Kidney (tissue), 14 donors: ENCODE measurements around the gene DDX23. TPM values are rescaled to one million over a fixed set of nuclear protein-coding genes. Genes with fewer than 3 reads are reported as not detected.

Experiments used
- DNase-seq, 5 donors: peaks; one replicate each; pipeline ENCODE4 v3.0.0-alpha.2; 2013 to 2020
- FAIRE-seq: peaks from 2 replicates; lab custom pipeline; 2012; peaks lifted over from hg19 to GRCh38; lab: Jason Lieb, UNC
- H3K27ac ChIP-seq, 2 donors: one replicate each; pipeline ENCODE4 v1.7.0; 2013; ENCODE audit warnings: low read depth in 2 of 2, low read length in 2 of 2, inconsistent platforms in 1 of 2
- H3K27me3 ChIP-seq: one replicate; pipeline ENCODE4 v1.7.1; 2013; ENCODE audit warnings: low read length, inconsistent platforms; ENCODE audit not compliant: control insufficient read depth, insufficient read depth
- H3K36me3 ChIP-seq, 3 donors: one replicate each; pipeline versions ENCODE4 v1.7.0 to v1.7.1; 2013; ENCODE audit warnings: low read length in 3 of 3, control low read depth in 1 of 3, inconsistent platforms in 1 of 3; ENCODE audit not compliant: insufficient read depth in 3 of 3, control insufficient read depth in 2 of 3
- H3K4me1 ChIP-seq, 3 donors: one replicate each; pipeline versions ENCODE4 v1.7.0 to v1.7.1; 2013; ENCODE audit warnings: low read length in 3 of 3, inconsistent platforms in 1 of 3, low read depth in 1 of 3; ENCODE audit not compliant: control insufficient read depth in 2 of 3, insufficient read depth in 2 of 3
- H3K4me3 ChIP-seq, 3 donors: one replicate each; pipeline versions ENCODE4 v1.7.0 to v1.8.1; 2013; ENCODE audit warnings: low read length in 3 of 3, control low read depth in 1 of 3, inconsistent platforms in 1 of 3
- H3K9ac ChIP-seq, 3 donors: one replicate each; pipeline versions ENCODE4 v1.7.0 to v1.7.1; 2013; ENCODE audit warnings: low read length in 3 of 3, control low read depth in 1 of 3, inconsistent platforms in 1 of 3
- H3K9me3 ChIP-seq, 3 donors: one replicate each; pipeline versions ENCODE4 v1.7.0 to v1.7.1; 2013; ENCODE audit warnings: low read length in 3 of 3, control low read depth in 1 of 3, inconsistent platforms in 1 of 3; ENCODE audit not compliant: control insufficient read depth in 2 of 3, insufficient read depth in 1 of 3
- intact Hi-C: fragments of 100-400 bp; cut with DNase I; formaldehyde crosslinking; loops from one replicate; pipeline ENCODE4 v1.11.1; 2022
- polyA plus RNA-seq: library from polyadenylated mRNA; stranded (reverse); fragments of 350-450 nt; fragmentation: Illumina TruSeq; extraction: RNeasy Lipid Tissue Mini Kit (QIAGEN cat#74804); gene quantifications from one replicate; pipeline ENCODE4 v1.2.3, GENCODE V29; 2014; ENCODE audit warnings: low read depth, low replicate concordance; ENCODE audit not compliant: insufficient read depth
- total RNA-seq: library from RNA; stranded (reverse); fragmentation: NEBNext Ultra II Directional; extraction: Animal tissue kit (Norgen Biotek cat#: 25700); gene quantifications from one replicate; pipeline ENCODE4 v1.2.1, GENCODE V29; 2021
- TF ChIP-seq, protein P1 (sequence below): IDR thresholded peaks from 3 replicates; pipeline ENCODE4 v1.5.1; 2012; ENCODE audit warnings: mild to moderate bottlenecking, moderate library complexity, borderline replicate concordance; ENCODE audit not compliant: insufficient read depth; ENCODE audit errors: extremely low read depth
- donor health status: control.
- donor health status: control.
- donor health status: control.
- donor health status: control.
- donor health status: control.
- donor health status: DM: yes; HTN: yes; CAD: no.
- donor health status: Normal renal cell carcinoma (clear cell type).

The DDX23 gene
- total and polyA plus RNA-seq, 2 donors from 2014 or later = 31.9 to 65.5 TPM

DNA sequence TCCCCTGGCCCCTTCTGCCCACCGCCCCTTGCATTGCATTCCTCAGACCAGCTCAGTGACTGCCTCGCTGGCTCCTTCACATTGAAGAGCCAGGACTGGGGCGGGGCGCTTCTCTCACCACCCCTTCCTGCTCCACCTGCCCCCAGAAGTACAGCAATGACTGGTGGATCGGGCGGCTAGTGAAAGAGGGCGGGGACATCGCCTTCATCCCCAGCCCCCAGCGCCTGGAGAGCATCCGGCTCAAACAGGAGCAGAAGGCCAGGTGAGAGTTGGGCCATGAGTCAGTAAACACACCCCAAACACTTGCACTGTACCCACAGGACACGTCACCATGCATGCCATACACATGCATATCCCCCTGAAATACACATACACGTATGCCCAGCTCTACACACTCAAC lies 27.9 kb downstream of the DDX23 start:
- no peak overlapping the region for H3K9ac ChIP-seq
- TF ChIP-seq, protein P1, sequence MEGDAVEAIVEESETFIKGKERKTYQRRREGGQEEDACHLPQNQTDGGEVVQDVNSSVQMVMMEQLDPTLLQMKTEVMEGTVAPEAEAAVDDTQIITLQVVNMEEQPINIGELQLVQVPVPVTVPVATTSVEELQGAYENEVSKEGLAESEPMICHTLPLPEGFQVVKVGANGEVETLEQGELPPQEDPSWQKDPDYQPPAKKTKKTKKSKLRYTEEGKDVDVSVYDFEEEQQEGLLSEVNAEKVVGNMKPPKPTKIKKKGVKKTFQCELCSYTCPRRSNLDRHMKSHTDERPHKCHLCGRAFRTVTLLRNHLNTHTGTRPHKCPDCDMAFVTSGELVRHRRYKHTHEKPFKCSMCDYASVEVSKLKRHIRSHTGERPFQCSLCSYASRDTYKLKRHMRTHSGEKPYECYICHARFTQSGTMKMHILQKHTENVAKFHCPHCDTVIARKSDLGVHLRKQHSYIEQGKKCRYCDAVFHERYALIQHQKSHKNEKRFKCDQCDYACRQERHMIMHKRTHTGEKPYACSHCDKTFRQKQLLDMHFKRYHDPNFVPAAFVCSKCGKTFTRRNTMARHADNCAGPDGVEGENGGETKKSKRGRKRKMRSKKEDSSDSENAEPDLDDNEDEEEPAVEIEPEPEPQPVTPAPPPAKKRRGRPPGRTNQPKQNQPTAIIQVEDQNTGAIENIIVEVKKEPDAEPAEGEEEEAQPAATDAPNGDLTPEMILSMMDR = no peak
- H3K27ac ChIP-seq = no peak overlapping the region
- no peaks in the 10 kb centered on the region for H3K4me1 ChIP-seq
- FAIRE-seq (no peak), DNase-seq (no peak)
- intact Hi-C loops = no loop called here
- no peaks in the 10 kb centered on the region for H3K27me3 ChIP-seq
- no peaks in the 10 kb centered on the region for H3K9me3 ChIP-seq
- no peak overlapping the region for H3K4me3 ChIP-seq
- peaks cover 0 to 6% (median 0%) of the 10 kb centered on the region in 3 donors for H3K36me3 ChIP-seq

DNA sequence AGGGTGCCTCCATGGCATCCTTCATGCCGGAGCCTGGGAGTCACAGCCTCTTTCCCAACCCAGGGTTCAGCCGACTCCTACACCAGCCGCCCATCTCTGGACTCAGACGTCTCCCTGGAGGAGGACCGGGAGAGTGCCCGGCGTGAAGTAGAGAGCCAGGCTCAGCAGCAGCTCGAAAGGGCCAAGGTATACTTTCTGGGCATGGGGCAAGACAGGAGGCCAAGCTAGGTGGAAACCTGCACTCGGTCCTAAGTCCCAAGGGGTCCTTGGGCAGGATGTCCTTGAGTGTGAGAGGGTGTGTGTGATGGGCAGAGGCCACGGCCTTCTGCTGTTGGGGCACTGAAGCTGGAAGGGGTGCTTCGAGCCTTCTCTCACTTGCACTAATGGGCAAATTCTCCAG lies 28.7 kb downstream of the DDX23 start:
- FAIRE-seq = no peak
- no peak overlapping the region for H3K27ac ChIP-seq
- peaks cover 0 to 4% (median 0%) of the 10 kb centered on the region in 3 donors for H3K36me3 ChIP-seq
- H3K9ac ChIP-seq = no peak overlapping the region
- intact Hi-C loops = no loop called here
- no peak for DNase-seq
- H3K9me3 ChIP-seq = no peaks in the 10 kb centered on the region
- peaks cover 0 to 4% (median 0%) of the 10 kb centered on the region in 3 donors for H3K4me1 ChIP-seq
- no peaks in the 10 kb centered on the region for H3K27me3 ChIP-seq
- H3K4me3 ChIP-seq = no peak overlapping the region
- TF ChIP-seq, protein P1 = no peak

DNA sequence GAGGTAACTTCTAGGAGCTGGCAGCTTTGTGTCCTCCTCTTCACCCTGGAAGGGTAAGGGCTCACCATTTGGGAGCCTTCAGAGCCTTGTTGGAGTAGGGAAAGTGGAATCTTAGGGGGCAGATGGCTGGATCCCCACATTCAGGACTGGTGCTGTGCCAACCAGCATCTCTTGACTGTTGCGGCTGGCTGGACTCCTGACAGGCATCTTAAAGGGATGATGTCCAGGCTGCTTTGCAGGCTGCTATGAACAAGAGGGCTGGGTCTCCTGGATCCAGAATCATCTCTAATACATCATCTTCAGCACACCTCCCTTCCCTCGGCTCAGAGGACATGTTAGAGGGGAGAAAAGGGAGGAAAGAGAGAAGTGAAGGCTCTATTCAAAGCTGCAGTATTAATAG lies 29.3 kb downstream of the DDX23 start:
- no peaks in the 10 kb centered on the region for H3K36me3 ChIP-seq
- no peaks in the 10 kb centered on the region for H3K9me3 ChIP-seq
- TF ChIP-seq, protein P1 = no peak
- H3K4me3 ChIP-seq = no peak overlapping the region
- FAIRE-seq (no peak), DNase-seq (no peak)
- H3K27ac ChIP-seq = no peak overlapping the region
- intact Hi-C loops = no loop called here
- H3K27me3 ChIP-seq = no peaks in the 10 kb centered on the region
- no peak overlapping the region for H3K9ac ChIP-seq
- H3K4me1 ChIP-seq = peaks cover 0 to 7% (median 0%) of the 10 kb centered on the region in 3 donors

DNA sequence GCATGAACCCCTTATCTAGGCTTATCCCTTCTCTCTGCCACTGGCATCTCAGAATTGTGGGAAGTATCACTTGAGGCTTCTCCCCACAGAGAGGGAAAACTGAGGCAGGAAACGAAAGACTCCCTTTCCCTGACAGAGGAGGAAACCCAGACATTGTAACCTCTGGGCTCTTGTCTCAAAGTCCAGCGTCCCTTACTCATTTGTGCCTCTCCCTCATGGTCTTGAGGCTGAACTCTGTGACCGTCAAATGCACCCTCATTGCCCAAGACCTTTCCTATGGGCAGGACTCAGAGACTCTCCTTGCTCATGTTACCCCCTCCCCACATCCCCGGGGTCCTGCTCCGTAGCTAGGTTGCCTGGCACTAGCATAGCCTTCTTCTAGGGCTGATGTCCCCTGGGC lies 29.8 kb downstream of the DDX23 start:
- FAIRE-seq (no peak), DNase-seq (no peak)
- Histone ChIP-seq H3K27me3 (no peaks in the 10 kb centered on the region), H3K27ac (no peak overlapping the region), H3K4me1 (peaks cover 0 to 8% (median 0%) of the 10 kb centered on the region in 3 donors), H3K36me3 (no peaks in the 10 kb centered on the region), H3K4me3 (no peak overlapping the region), H3K9ac (no peak overlapping the region), H3K9me3 (no peaks in the 10 kb centered on the region)
- intact Hi-C loops = no loop called here
- TF ChIP-seq, protein P1 = no peak
